GM18867 (cell line): ENCODE results near the gene INPP5D.
"Not testable (repeated sequence)": the region's sequence is repeated elsewhere in the genome, so short reads cannot be mapped to it uniquely, and the experiment has no call there.

Source experiments
- ATAC-seq: cut with Tn5 transposase; IDR thresholded peaks from one replicate; pipeline ENCODE4 v1.9.1; 2021; ENCODE audit warnings: mild to moderate bottlenecking, moderate library complexity; ENCODE audit not compliant: unreplicated experiment

The INPP5D gene

GRCh38 chr2:233112776-233113452 is 52.8 kb downstream of the INPP5D start:
- ATAC-seq, result no peak

GRCh38 chr2:233114421-233114861 is 54.3 kb downstream of the INPP5D start:
- no peak for ATAC-seq

GRCh38 chr2:233115121-233115520 is 55.0 kb downstream of the INPP5D start:
- no peak for ATAC-seq

- ATAC-seq, result no peak
These were observed 55.6 kb downstream of the INPP5D start for GRCh38 chr2:233115741-233116140.

GRCh38 chr2:233116946-233117345 is 56.8 kb downstream of the INPP5D start:
- ATAC-seq, result no peak

GRCh38 chr2:233117351-233117750 is 57.2 kb downstream of the INPP5D start:
- ATAC-seq, result no peak

GRCh38 chr2:233117811-233118647 is 57.9 kb downstream of the INPP5D start:
- no peak for ATAC-seq

- ATAC-seq, result no peak
These were observed 58.5 kb downstream of the INPP5D start for GRCh38 chr2:233118648-233119000.

- ATAC-seq, result no peak
These were observed 59.0 kb downstream of the INPP5D start for GRCh38 chr2:233119123-233119522.

GRCh38 chr2:233119806-233120205 is 59.7 kb downstream of the INPP5D start:
- ATAC-seq, result no peak

GRCh38 chr2:233120459-233120858 is 60.3 kb downstream of the INPP5D start:
- no peak for ATAC-seq

GRCh38 chr2:233121856-233122255 is 61.7 kb downstream of the INPP5D start:
- no peak for ATAC-seq

- no peak for ATAC-seq
These were observed 62.4 kb downstream of the INPP5D start for GRCh38 chr2:233122541-233122940.

- not testable (repeated sequence) for ATAC-seq
These were observed 63.4 kb downstream of the INPP5D start for GRCh38 chr2:233123576-233123975.

- peak; percentile 78 for ATAC-seq
These were observed 64.4 kb downstream of the INPP5D start for GRCh38 chr2:233124421-233125080.

GRCh38 chr2:233125455-233126065 is 65.4 kb downstream of the INPP5D start:
- ATAC-seq, result no peak

- ATAC-seq, result no peak
These were observed 69.3 kb downstream of the INPP5D start for GRCh38 chr2:233129351-233129978.

GRCh38 chr2:233130024-233130423 is 69.9 kb downstream of the INPP5D start:
- no peak for ATAC-seq

- no peak for ATAC-seq
These were observed 70.4 kb downstream of the INPP5D start for GRCh38 chr2:233130481-233131020.

GRCh38 chr2:233131936-233132720 is 72.0 kb downstream of the INPP5D start:
- no peak for ATAC-seq
